GM21367 (cell line): ENCODE results near the gene BCAS4.

Experiments
- ATAC-seq: cut with Tn5 transposase; IDR thresholded peaks from one replicate; pipeline ENCODE4 v1.9.1; 2021; ENCODE audit not compliant: unreplicated experiment

The BCAS4 gene

GRCh38 chr20:50852085-50852484 is 57.2 kb downstream of the BCAS4 start:
- ATAC-seq = no peak

- no peak for ATAC-seq
Observed at GRCh38 chr20:50854506-50855249, 59.8 kb downstream of the BCAS4 start.

- no peak for ATAC-seq
Observed at GRCh38 chr20:50855498-50856474, 60.9 kb downstream of the BCAS4 start.

GRCh38 chr20:50856475-50857041 is 61.7 kb downstream of the BCAS4 start:
- ATAC-seq = no peak

- ATAC-seq = no peak
Observed at GRCh38 chr20:50857348-50857747, 62.5 kb downstream of the BCAS4 start.

- no peak for ATAC-seq
Observed at GRCh38 chr20:50858525-50858924, 63.7 kb downstream of the BCAS4 start.

GRCh38 chr20:50859161-50859560 is 64.3 kb downstream of the BCAS4 start:
- ATAC-seq = no peak

- ATAC-seq = no peak
Observed at GRCh38 chr20:50861012-50861411, 66.2 kb downstream of the BCAS4 start.

GRCh38 chr20:50862546-50862945 is 67.7 kb downstream of the BCAS4 start:
- no peak for ATAC-seq

- ATAC-seq = no peak
Observed at GRCh38 chr20:50865114-50865513, 70.3 kb downstream of the BCAS4 start.

GRCh38 chr20:50865591-50865990 is 70.7 kb downstream of the BCAS4 start:
- ATAC-seq = no peak

GRCh38 chr20:50866036-50866685 is 71.3 kb downstream of the BCAS4 start:
- ATAC-seq = no peak

GRCh38 chr20:50866831-50867230 is 72.0 kb downstream of the BCAS4 start:
- ATAC-seq = no peak

GRCh38 chr20:50867805-50868204 is 72.9 kb downstream of the BCAS4 start:
- no peak for ATAC-seq

GRCh38 chr20:50868509-50869495 is 73.9 kb downstream of the BCAS4 start:
- ATAC-seq = no peak

GRCh38 chr20:50870561-50871161 is 75.8 kb downstream of the BCAS4 start:
- ATAC-seq = no peak

GRCh38 chr20:50872560-50873425 is 77.9 kb downstream of the BCAS4 start:
- ATAC-seq = no peak

- no peak for ATAC-seq
Observed at GRCh38 chr20:50873585-50873984, 78.7 kb downstream of the BCAS4 start.
